Measurements from ENCODE around the gene NDUFS6.

NDUFS6 gene

GRCh38 chr5:1844708-1845436 is 43.7 kb downstream of the NDUFS6 start:
- TF ChIP-seq GATA2 (IDR thresholded peaks at IDR 0.05; ENCODE audit: low read depth, low read length), result no peak
- no peak for TF ChIP-seq GATA3 (IDR thresholded peaks at IDR 0.05; ENCODE audit: low read depth, low read length)

DNA sequence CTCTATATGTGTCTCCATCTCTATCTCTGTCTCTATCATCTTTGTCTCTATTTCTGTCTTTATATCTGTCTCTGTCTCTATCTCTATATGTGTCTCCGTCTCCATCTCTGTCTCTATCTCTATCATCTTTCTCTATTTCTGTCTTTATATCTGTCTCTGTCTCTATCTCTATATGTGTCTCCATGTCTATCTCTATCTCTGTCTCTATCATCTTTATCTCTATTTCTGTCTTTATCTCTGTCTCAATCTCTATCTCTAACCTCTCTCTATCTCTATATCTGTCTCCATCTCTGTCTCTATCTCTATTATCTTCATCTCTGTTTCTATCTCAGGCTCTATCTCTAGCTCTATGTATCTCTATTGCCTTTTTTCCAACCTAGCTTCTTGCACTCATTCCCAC is 44.5 kb downstream of the NDUFS6 start:
- TF ChIP-seq GATA2 (IDR thresholded peaks at IDR 0.05; ENCODE audit: low read depth, low read length) (no peak), GATA3 (IDR thresholded peaks at IDR 0.05; ENCODE audit: low read depth, low read length) (no peak)

- TF ChIP-seq GATA2 (IDR thresholded peaks at IDR 0.05; ENCODE audit: low read depth, low read length) (no peak), GATA3 (IDR thresholded peaks at IDR 0.05; ENCODE audit: low read depth, low read length) (no peak)
Observed at GRCh38 chr5:1846583-1846982, 45.4 kb downstream of the NDUFS6 start.

DNA sequence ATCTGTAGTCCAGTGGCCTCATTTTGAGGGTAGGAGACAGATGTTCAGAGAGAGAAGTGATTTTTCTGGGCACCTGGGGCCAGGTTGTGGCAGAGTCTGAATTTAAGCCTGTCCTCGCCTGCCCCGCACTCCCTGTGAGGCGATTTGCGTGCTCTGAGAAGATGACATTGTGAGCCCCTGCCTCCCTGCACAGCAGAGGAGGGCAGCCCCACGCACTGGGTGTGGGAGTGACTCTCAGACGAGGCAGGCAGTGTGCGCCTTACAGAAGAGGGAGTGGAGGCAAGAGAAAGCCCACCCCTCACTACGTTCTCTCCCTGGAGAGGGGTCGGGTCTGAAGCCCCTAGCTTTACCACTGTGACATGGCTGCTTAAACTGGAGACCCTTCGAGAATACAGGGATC is 45.8 kb downstream of the NDUFS6 start:
- no peak for TF ChIP-seq GATA3 (IDR thresholded peaks at IDR 0.05; ENCODE audit: low read depth, low read length)
- TF ChIP-seq GATA2 (IDR thresholded peaks at IDR 0.05; ENCODE audit: low read depth, low read length), result no peak

DNA sequence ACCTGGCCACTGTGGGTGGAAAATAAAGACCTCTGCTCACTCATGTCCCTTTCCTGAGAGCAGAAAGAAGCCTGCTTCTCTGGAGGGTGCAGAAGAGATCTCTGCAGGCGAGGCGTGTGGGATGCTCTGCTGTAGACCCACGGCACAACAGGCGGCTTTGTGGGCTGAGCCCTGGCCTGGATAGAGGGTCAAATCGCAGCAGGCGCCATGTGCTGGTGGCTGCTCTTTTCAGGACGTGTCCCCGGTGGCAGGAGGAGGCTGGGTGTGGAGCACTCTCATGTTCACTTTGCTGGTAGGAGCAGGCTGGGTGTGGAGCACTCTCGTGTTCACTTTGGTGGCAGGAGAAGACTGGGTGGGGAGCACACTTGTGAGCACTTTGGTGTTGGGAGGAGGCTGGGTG is 46.4 kb downstream of the NDUFS6 start:
- no peak for TF ChIP-seq GATA3 (IDR thresholded peaks at IDR 0.05; ENCODE audit: low read depth, low read length)
- no peak for TF ChIP-seq GATA2 (IDR thresholded peaks at IDR 0.05; ENCODE audit: low read depth, low read length)

- TF ChIP-seq GATA2 (IDR thresholded peaks at IDR 0.05; ENCODE audit: low read depth, low read length) (no peak), GATA3 (IDR thresholded peaks at IDR 0.05; ENCODE audit: low read depth, low read length) (no peak)
Observed at GRCh38 chr5:1850324-1851154, 49.3 kb downstream of the NDUFS6 start.

DNA sequence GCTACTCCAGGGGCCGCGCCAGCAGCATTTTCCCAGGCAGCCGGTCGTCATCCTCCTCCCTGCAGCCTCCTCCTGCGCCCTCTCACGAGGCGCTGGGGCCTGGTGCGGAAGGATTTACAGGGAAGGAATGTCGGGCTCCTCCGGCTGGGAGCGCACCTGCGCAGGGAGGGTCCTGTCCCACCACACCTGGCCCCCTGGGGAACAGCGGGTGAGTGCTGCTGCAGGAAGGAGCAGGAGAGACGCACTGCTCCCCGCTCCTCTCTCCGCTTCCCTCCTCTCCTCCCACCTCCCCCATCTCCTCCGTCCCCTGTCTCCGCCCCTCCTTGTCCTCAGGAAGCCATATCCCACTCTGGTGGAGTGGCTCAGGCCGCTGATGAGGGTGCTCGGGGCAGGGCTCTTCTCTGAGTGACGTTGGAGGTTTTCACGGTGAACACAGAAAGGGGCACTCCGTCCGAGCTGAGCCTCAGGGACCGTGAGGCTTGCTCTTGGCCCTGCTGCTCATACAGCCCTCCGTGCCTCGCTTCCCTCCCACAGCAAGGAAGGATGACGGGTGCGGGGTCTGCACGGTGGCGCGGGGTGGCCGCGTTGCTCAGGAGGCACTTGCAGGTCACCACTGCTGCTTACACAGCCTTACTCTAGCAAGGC is 50.2 kb downstream of the NDUFS6 start:
- TF ChIP-seq GATA2 (IDR thresholded peaks at IDR 0.05; ENCODE audit: low read depth, low read length) (no peak), GATA3 (IDR thresholded peaks at IDR 0.05; ENCODE audit: low read depth, low read length) (no peak)

GRCh38 chr5:1852324-1852947 is 51.2 kb downstream of the NDUFS6 start:
- no peak for TF ChIP-seq GATA3 (IDR thresholded peaks at IDR 0.05; ENCODE audit: low read depth, low read length)
- no peak for TF ChIP-seq GATA2 (IDR thresholded peaks at IDR 0.05; ENCODE audit: low read depth, low read length)

GRCh38 chr5:1853531-1853930 is 52.3 kb downstream of the NDUFS6 start:
- TF ChIP-seq GATA3 (IDR thresholded peaks at IDR 0.05; ENCODE audit: low read depth, low read length) (no peak), GATA2 (IDR thresholded peaks at IDR 0.05; ENCODE audit: low read depth, low read length) (no peak)

- no peak for TF ChIP-seq GATA3 (IDR thresholded peaks at IDR 0.05; ENCODE audit: low read depth, low read length)
- no peak for TF ChIP-seq GATA2 (IDR thresholded peaks at IDR 0.05; ENCODE audit: low read depth, low read length)
Observed at GRCh38 chr5:1855075-1855474, 53.9 kb downstream of the NDUFS6 start.

DNA sequence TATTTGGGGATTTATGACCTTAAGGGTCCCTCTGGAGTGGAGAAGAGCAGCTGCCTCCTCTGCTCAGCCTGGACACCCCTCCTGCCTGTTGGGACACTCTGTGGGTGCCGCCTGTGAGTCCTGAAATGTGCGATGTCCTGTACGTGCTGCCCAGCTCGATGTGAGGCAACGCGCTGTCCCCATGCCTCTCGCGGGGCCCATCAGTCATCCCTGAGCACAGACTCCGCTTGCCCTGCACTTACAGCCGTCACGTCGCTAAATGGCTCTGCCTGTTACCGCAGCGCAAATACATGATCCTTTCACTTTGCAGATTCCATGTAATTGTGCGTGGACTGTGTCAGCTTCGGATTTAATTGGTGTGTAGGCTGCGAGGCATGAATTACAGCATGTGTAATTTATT is 54.4 kb downstream of the NDUFS6 start:
- TF ChIP-seq GATA2 (IDR thresholded peaks at IDR 0.05; ENCODE audit: low read depth, low read length) (no peak), GATA3 (IDR thresholded peaks at IDR 0.05; ENCODE audit: low read depth, low read length) (no peak)

DNA sequence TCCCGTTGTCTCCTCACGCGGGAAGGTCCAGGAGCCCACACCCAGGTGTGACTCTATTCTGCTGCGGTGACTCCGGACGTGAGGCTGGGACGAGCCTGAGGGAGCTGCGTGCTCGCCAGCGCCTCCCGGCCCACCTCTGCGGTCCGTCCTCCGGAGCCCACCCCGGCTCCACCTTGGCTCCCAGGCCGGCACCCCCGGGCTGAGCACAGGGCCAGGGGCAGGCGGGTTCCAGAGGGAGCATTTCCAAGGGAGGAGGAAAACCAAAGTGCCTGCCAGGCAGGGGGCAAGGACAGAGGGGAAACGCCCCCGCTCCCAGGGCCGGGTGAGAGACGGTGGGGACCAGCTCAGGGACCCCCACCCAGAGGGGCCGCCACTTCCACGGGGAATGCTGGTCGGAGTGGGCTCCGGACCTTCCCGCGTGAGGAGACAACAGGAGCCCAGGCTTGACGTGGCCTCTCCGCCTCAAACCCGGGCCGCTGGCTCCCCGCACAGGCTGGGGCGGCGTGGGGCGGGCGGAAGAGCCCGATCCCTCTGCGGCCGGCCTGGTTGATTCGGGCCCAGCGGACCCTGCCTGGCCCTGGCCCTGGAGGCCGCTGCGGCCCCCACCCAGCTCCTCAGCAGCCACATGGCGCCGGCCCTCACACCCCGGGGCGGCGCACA is 55.5 kb downstream of the NDUFS6 start:
- TF ChIP-seq GATA3 (IDR thresholded peaks at IDR 0.05; ENCODE audit: low read depth, low read length) (no peak), GATA2 (IDR thresholded peaks at IDR 0.05; ENCODE audit: low read depth, low read length) (no peak)

DNA sequence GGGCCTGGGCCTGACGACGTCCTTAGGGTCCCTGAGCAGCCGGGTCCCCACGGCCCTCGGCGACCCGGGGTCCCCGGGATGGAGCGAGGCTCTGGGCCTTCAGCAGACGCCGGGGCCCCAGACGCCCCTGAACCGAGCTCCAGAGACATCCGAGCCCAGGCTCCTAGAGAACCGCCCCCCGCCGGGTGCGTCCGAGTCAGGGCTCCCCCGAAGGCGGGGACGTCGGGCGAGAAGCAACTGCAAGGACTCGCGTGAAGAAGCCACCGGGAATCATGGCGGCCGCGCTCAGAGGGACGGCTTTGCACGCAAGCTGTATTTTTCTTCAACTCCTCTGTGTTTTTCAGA is 56.0 kb downstream of the NDUFS6 start:
- no peak for TF ChIP-seq GATA2 (IDR thresholded peaks at IDR 0.05; ENCODE audit: low read depth, low read length)
- no peak for TF ChIP-seq GATA3 (IDR thresholded peaks at IDR 0.05; ENCODE audit: low read depth, low read length)

GRCh38 chr5:1858436-1858835 is 57.2 kb downstream of the NDUFS6 start:
- TF ChIP-seq GATA2 (IDR thresholded peaks at IDR 0.05; ENCODE audit: low read depth, low read length) (no peak), GATA3 (IDR thresholded peaks at IDR 0.05; ENCODE audit: low read depth, low read length) (no peak)

All from SH-SY5Y (cell line).